ENCODE measurements around the gene NAA35.
"Not testable (repeated sequence)": the region's sequence is repeated elsewhere in the genome, so short reads cannot be mapped to it uniquely, and the experiment has no call there.

Gene NAA35

DNA sequence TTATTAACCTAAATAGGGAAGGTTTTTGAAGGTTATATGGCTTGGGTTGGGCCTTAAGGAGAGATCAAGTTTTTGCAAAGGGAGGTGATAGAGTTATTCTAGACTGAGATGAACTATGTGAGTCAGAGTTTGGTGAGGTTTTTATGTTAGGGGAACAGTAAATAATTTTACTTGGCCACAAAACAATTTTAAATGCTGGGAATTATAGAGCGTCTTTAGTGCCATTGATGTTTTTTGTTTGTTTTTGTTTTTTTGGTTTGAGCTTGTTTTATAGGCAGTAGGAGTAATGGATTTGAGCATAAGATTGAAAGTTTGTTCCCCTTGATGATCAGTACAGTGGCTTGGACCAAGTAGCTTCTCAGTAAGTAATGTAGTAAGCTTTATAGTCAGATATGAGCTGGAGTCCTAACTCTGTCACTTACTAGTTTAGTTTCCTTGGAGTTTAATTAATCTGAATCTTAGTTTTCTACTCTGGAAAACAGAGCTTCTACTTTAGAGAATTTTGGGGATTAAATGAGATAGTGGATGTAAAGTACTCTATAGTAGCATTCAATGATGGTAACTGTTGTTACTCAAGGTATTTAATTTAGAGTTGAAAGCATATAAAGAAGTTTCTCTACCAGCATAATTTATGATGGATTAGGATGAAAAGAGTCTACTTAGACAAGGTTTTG is 2.9 kb downstream of the NAA35 start:
- no peak for DNase-seq (ENCODE audit: low read depth in 2 of 2, low spot score in 1 of 2)

DNA sequence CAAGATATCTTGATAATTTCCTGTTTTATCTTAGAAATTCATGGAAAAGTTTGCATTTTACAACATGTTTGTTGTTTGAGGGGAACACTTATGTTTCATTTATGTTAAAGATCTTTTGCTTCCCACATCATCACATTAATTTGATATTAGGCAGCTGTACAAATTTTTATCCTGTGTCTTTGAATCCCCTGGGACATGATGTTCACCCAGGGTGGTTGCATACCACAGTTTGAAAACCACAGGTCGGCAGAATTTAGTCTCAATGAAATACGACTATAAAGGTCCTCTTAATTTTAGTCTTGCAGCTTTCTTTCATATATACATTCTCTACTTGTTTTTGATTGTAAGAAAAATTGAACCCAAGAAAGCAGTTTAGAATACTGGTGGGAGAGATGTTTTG is 3.7 kb downstream of the NAA35 start:
- DNase-seq (ENCODE audit: low read depth in 2 of 2, low spot score in 1 of 2): no peak

DNA sequence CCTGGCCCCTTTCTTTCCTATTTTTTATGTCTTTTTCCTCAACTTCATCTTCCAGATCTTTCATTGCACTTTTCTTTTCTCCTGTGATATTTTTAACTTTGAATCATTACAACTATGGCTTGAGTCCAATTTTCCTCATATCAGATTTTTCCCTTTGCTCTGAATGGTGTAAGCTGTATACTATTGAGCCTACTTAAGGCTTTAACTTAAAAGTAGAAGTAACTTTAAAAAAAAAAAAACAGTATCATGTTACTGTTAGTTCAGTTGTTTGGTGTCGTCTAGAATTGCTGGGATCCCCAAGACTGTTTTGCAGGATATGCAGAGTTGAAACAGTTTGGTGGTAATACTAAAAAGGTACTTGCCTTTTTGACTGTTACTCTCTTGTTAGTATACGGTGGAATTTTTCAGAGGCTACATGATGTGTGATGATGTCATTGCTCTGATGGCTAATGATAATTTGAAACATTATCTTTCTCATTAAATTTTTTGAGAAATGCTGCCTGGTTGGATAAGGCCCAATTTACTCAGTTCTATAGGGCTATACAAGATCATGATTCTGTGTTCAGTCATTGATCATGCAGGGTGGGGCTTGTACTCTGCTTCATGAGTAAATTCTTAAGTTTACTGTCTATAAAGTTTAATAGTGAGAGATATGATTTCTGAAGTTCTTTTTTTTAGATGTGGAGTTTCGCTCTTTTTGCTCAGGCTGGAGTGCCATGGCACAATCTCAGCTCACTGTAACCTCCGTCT is 8.8 kb downstream of the NAA35 start:
- DNase-seq (ENCODE audit: low read depth in 2 of 2, low spot score in 1 of 2): no peak

DNA sequence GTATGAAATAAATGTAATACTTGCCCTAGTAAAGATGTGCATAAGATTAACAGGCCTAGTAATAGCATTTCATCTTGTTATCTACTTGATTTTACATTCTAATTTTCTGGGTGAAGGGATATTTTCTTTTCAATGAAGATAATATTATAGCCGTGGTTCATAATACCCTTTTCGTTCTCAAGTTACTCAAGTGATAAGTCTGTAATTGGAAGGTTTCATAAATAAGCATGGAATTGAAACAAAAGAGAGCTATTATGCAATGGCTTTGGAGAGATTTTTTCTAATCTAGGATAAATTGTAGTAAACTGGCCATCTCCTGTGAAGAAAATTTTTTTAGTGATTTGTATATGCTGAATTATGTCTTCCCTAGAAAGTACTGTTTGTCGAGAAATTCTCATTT is 19.0 kb downstream of the NAA35 start:
- no peak for DNase-seq (ENCODE audit: low read depth in 2 of 2, low spot score in 1 of 2)

DNA sequence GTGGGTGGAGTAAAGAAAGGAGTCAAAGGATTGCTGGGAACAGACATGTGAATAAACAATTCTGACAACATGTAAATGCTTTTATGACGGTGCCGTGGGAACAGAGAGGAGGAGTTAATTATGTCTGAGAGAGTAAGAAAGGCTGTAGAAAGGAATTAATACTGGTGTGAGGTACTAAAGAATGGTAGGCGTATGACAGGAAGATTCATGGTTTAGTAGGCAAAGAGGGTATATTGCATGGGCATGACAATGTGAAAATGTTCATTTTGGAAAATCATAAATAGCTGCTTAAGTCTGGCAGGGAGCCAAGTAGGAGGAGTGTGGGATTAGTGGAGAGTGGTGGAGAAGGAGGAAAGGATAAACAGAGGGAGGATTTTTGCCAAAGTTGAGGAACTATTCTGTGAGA is 19.7 kb downstream of the NAA35 start:
- no peak for DNase-seq (ENCODE audit: low read depth in 2 of 2, low spot score in 1 of 2)

DNA sequence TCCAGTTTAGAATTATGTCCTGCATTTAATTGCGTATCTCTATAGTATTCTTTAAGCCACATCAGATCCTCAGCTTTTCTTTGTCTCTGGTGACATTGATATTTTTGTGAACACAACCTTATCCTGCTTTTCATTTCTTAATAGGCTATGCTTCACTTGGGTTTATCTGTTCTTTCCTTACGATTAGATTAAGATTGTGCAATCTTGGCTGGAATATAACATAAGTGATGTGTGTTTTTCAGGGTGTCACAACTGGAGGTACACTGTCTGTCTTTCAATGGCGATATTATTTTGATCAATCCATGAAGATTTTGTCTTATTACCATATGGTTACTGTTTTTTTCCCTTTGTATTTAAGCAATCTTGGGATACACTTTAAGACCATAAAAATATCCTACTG is 23.6 kb downstream of the NAA35 start:
- no peak for DNase-seq (ENCODE audit: low read depth in 2 of 2, low spot score in 1 of 2)

DNA sequence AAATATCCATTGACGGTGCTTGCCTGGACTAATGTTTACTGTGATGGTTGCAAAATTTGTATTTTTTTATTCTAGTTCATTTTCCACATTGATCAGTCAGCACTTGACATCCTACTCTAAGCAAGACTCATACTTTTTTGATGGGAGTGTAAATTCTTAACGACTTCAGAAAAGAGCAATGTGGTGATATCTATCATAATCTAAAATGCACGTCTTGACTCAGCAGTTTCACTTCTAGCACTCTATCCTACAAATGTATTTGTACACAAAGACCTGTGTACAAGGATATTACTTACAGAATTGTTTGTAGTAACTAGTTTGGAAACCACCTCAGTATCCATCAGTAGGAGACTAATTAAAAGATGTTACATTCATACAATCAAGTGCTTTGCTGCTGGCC is 24.0 kb downstream of the NAA35 start:
- no peak for DNase-seq (ENCODE audit: low read depth in 2 of 2, low spot score in 1 of 2)

DNA sequence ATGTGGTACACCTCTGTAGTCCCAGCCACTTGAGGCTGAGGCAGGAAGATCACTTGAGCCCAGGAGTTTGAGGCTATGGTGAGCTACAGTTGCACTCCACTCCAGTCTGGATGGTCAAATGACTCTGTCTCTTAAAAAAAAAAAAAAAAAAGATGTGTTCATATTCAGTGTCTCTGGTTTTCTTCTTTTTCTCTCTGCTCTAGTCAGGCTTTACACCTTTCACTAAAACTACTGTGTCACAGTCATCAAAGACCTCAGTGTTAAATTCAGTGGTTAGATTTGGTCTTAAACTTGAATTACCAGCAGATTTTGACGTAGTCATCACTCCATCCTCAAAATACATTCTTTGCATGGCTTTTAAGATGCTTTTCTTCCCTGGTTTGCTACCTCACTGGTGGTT is 28.8 kb downstream of the NAA35 start:
- no peak for DNase-seq (ENCODE audit: low read depth in 2 of 2, low spot score in 1 of 2)

DNA sequence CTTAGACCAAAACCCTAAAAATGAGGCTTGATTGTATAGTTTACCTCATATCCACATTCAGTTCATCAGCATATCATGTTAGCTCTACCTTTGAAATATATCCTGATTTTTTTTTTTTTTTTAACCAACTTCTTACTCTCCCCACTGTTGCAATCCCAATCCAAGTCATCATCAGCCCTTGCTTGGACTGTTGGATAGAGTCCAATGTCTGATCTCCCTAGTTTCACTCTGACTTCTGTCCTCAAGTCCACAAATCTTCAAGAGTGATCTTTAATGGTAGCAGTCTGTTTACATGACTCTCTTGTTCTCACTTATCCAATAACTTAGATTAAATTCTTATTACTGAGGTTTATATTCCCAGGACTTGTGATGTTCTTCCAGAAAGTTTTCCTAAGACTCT is 30.8 kb downstream of the NAA35 start:
- no peak for DNase-seq (ENCODE audit: low read depth in 2 of 2, low spot score in 1 of 2)

DNA sequence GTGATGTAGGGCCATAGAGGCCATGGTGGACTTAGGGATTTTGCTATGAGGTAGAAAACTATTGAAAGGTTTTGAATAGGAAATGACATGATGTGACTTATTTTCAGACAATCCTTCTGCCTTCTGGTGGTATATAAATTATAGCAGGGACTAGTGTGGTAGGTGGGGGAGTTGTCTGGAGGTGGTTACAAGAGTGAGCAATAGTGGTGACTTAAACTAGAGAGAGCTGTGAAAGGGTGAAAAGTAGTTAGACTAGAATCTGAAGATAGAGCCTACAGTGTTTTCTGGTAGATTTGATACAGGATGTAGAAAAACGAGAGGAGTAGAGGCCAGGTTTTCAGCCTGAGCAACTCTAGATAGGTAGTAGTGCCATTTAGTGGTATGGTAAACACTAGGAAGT is 32.3 kb downstream of the NAA35 start:
- DNase-seq (ENCODE audit: low read depth in 2 of 2, low spot score in 1 of 2): no peak

DNA sequence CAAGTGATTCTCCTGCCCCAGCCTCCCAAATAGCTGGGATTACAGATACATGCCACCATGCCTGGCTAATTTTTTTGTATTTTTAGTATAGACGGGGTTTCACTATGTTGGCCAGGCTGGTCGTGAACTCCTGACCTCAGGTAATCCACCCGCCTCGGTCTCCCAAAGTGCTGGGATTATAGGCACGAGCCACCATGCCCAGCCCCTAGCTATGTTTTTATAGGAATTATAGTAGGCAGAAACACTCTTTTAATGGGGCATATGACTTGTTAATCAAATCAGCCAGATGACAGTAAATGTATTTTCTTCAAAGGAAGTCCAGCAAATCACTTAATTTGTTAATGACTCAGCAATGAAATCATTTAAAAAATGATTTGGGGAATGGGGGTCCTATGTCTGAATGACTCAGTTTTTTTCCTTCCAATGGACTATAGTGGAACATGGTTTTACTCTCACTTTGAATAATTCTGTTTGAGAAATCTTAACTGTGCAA is 33.2 kb downstream of the NAA35 start:
- not testable (repeated sequence) for DNase-seq (ENCODE audit: low read depth in 2 of 2, low spot score in 1 of 2)

DNA sequence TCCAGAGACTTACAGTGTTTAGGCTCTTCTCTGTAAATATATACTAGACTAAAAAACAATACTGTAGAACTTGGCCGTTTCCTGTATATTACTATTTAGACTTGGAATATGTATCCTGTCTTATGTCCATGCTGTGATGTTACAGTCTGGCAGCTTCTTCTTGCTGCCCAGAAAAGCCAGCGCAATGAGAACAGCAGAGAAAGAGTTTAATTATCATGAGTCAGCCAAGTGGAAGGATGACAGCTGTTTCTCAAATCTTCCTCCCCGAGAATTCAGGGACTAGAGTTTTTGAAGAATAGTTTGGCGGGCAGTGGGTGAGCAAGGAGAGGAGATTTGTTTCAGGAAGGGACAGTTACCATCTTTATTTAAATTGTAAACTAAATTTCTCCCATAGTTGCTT is 37.5 kb downstream of the NAA35 start:
- no peak for DNase-seq (ENCODE audit: low read depth in 2 of 2, low spot score in 1 of 2)

DNA sequence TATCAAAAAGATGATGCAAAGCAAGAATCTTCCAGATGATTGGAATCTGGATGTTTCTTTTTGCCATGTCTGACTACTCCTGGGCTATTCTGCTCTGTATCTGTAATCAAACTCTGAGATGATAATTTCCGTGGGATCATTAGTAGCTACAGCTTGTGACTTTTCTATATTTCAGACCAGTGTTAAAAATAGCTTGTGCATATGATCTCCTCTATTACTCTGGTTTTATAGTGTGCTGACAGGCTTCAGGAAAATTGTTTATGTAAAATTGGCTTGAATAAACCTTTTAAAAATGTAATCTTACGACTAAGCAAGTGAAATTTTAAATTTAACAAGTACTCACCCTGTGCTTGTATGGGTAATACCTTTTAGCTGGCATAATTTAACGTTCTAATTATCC is 40.4 kb downstream of the NAA35 start:
- no peak for DNase-seq (ENCODE audit: low read depth in 2 of 2, low spot score in 1 of 2)

DNA sequence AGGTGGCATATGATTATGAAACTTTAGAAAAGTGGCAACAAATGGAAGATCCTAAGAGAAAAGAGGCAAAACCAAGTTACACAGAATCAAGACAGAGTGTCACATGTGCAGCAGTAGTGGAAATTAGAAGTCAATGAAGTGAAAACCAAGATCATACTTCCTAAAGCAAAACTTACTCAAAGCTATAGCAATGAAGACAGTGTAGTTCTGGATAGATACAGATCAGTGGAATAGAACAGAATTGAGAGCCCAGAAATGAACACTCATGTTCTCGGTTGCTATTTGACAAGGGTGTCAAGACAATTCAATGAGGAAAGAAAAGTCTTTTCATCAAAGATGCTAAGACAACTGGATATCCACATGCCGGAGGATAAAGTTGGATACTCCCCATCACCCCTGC is 43.5 kb downstream of the NAA35 start:
- no peak for DNase-seq (ENCODE audit: low read depth in 2 of 2, low spot score in 1 of 2)

DNA sequence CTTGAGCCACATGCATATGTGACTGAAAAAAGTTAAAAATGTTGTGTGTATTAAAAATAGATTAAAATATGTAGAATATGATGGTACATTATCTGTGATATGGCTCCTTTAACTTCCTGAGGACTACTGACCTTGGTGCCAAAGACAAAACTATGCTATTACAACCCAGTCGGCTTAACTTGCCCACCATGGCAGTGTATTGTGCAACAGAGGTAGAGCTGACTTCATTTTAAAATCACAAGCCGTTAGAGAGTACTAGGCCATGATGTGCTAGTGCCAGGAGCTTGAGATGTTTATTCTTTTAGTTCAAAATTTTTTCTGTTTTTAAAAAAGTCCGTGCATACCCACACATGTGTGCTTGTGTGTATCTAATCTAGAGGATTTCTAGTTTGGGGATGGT is 46.3 kb downstream of the NAA35 start:
- no peak for DNase-seq (ENCODE audit: low read depth in 2 of 2, low spot score in 1 of 2)

DNA sequence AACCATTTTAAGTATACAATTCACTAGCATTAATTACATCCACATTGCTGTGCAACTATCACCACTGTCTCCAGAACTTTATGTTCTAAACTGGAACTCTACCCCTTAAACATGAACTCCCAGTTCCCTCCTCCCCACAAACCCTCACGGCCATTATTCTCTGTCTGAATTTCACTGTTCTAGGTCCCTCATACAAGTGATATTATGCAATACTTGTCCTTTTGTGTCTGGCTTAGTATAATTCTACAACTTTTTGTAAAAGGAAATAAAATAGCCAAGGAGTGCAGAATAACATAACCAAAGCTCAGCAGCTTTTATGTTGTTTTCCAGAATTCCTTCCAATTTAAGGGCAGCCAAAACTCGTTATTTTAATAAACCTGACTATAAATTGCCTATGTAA is 53.2 kb downstream of the NAA35 start:
- no peak for DNase-seq (ENCODE audit: low read depth in 2 of 2, low spot score in 1 of 2)

DNA sequence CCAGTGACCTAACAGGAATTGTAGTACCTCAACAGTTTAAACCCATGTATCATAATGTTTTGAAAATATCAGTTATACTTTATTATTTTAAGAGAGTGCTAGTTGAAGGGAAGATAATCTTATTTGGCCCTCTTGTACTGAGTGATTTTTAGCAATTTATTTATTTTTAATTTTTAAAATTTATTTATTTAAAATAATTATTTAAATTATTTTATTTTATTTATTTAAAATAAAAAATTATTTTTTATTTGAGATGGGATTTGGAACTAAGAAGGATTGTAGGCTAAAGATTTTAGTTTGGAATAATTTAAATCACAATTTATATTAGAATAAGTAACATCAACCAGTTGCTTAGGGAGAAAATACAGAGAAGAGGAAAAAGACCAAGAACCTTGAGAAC is 54.2 kb downstream of the NAA35 start:
- no peak for DNase-seq (ENCODE audit: low read depth in 2 of 2, low spot score in 1 of 2)

DNA sequence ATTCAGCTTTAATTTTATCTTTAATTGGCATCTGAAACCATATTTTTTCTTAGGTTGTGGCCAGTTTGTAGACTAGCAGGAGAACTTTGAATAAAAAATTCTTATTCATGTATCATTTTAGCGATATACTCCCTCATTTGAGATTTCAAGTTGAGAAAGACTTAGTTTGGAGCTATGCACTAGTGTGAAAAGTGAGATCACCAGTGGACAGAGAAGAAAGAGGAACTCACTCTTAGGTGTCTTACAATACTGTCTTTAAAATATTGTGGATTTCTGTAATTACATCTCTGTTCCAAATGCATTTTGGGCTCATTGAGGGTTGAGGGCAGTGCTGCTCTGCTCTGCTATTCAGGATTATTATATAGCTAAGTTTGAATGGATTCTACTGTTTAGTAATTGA is 54.7 kb downstream of the NAA35 start:
- DNase-seq (ENCODE audit: low read depth in 2 of 2, low spot score in 1 of 2): no peak

DNA sequence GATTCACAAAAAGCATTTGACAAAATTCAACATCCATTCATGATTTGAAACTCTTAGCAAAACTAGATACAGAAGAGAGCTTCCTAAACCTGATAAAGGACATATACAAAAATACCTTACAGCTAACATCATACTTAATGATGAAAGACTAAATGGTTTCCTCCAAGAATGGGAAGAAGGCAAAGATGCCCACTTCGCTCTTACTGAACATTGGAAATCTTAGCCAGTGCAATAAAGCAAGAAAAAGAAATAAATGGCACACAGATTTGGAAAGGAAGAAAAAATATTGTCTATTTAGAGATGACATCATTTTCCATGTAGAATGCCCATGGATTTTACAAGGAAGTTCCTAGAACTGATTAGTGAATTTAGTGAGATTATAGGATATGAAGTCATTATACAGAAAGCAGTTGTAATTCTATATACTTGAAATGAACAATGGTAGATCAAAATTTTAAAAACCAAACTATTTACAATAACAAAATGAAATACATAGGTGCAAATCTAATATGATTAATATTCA is 64.4 kb downstream of the NAA35 start:
- no peak for DNase-seq (ENCODE audit: low read depth in 2 of 2, low spot score in 1 of 2)

DNA sequence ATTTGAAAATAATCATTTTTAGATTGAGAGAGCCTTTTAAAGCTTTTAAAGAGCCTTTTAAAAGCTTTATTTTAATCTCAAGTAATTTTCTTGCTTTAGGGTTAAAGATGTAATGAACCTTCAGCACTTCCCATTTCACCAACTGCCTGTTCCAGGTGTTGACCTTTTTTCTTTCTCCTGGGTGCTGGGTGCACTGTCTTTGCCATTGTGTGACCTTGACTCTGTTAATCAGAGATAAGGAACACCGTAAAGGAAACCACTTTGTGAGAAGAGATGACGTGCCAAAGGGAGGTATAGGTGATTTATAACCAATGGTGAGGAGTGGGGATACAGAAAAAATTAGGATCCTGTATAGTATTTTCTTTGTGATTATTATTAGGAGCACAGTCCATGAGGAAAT is 68.2 kb downstream of the NAA35 start:
- DNase-seq (ENCODE audit: low read depth in 2 of 2, low spot score in 1 of 2): no peak

DNA sequence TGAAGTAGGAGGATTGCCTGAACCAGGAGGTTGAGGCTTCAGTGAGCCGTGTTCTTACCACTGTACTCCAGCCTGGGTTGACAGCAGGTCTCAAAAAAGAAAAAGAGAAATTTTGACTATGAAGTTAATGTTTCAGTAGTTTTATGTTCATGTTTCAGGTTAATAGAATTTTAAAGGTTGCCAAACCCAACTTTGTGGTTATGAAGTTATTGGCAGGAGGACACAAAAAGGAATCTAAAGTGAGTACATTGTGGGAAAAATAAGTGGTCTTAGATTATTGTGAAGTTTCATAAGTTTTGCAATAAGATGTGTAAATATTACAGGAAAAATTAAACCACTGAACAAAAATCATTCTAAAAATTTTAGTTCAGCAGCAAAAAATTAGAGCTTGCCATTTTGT is 79.8 kb downstream of the NAA35 start:
- DNase-seq (ENCODE audit: low read depth in 2 of 2, low spot score in 1 of 2): no peak

DNA sequence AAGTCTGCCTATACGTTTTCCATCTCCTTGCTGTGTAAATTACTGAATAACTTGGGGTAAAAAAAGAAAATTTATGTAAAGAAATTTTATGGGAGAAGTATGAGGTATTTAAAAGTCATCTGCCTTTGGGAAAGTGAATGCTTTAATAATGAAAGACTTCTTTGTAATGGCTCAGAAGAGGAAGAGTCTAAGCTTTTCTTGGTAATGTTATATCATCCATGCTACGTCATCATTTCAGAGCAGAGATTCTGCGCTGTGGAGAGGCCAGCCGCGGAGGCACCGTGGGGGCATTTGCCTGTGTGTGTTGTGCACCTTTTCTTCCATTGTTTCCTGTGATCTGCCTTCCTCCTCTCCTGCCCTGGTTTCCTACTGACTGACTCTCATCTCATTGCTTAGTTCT is 80.2 kb downstream of the NAA35 start:
- DNase-seq (ENCODE audit: low read depth in 2 of 2, low spot score in 1 of 2): no peak

Data from stimulated activated CD8-positive, alpha-beta memory T cell treated with anti-CD3 and anti-CD28 coated beads, Interleukin-4, amount 100 ng/mL, for 1 hour (primary cell).